GM21737 (cell line): ENCODE results near the gene PYGB.

Experiments used
- ATAC-seq: cut with Tn5 transposase; IDR thresholded peaks from one replicate; pipeline ENCODE4 v1.9.1; 2021; ENCODE audit warnings: mild to moderate bottlenecking, moderate library complexity; ENCODE audit not compliant: unreplicated experiment

The PYGB gene

DNA sequence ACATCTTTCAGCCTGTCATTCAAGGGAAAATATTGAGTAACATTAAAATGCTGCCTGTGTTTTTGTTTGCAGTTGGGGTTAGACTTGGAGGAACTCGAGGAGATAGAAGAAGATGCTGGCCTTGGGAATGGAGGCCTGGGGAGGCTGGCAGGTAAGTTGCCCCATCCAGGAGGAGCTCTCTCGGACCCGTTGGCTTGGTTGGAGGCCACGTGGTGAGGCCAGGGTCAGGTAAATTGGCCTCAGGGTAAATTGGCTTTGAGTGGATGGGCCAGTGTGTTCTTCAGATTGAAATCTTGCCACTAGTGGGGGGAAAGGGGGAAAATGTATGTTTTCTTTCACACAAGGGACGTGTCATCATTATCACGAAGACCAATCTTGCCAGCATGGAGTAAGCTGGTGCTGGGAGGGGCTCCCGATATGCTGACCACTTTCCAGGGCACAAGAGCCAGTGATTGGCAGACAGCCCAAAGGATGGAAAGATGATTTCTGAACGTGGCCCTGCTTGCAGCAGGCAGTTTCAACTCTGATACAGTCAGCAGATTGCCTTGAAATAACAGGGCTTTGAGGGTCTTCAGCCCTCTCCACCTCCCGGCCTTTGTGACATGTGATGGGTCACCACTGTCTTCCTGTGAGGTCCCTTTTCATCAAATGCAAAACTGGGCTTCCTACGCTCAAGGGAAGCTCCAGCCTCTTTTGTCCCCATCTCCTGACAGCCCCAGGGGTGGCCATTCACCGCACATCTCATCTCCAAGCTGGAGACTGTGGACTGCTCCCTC lies 21.4 kb downstream of the PYGB start:
- ATAC-seq: no peak

DNA sequence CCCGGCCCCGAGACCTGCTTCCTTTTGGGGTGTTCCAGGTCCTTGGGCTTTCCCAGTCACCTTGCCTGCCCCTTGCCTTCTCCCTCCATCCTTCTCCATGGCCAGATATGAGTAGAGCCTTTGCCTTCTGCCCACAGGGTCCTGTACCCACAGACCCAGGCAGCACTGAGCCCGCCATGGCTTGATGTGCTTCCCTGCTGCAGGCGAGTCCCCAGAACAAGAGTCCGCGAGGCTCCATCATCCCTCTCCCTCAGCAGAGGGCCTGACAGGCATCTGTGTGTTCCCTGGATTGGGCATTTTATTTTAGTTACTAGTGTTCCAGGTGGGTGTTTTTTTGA lies 21.9 kb downstream of the PYGB start:
- ATAC-seq: no peak

DNA sequence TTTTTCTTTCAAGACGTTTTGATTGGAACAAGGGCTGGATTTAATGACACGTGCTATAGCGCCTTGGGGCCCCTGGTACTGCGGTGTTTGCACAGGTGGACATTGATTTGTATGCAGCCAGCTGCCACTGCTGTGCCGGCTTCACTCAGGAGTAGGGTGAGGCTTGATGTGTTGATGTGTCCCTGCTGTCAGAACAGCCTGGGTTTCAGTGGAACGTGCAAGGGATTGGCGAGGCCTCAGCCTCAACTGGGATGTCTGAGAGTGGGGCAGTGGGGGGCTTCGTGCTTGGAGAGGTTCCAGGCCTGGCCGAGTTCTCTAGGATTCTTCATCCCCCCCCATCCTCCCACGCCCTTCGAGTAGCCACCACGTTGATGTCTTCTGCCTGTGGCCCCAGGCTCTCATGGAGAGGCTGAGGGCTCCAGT lies 23.0 kb downstream of the PYGB start:
- ATAC-seq: no peak

DNA sequence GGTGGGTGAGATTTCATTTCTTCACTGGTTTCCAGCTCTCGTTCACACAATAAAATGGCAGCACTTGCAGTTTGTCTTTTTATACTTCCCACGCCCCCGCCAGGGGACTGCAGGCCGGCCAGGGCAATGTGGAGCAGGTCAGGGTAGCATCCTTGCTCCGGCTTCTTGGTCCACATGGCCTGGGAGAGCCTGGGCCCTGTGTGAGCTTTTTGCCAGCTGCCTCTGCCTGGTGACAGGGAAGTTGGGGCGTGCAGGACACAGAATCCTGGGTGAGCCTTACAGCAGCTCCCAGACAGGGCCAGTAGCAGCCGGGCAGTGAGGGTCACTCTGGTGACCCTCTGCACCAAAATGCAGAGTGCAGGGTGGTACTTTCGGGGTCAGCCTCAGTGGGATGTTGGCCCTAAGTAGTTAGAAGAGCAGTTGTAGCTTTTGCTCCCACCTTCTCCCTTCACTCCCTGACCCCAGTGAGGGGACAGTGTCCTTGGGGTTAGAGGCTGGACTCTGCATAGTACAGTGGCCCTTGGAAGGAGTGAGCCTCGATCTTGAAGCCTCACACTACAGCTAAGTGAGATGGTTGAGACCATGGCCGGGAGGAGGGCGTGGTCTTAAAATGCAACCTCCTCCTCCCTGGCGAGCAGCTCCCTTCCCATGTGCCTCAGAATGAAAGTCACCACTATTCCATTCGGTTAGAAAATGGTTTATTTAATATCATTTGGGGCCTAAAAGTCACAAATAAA lies 23.8 kb downstream of the PYGB start:
- no peak for ATAC-seq

GRCh38 chr20:25272223-25273000 lies 24.5 kb downstream of the PYGB start:
- ATAC-seq: no peak

DNA sequence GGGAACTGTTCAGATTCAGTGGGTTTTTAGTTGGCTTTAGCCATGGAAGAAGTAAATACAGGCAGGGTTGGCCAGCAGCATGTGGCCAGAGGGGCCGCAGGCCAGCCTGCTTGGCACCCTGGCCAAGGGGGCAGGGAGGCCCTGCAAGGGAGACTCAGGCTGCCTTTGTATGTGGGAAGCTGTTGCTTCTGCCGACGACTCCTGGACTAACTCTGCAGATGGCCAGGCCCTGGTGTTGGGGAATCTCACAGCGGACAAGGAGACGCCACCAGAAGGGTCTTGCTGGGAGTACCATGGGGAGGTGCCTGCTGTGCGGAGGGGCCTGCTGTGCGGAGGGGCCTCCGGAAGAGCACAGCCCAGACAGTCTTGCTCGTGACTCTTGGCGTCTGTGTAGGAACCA lies 25.2 kb downstream of the PYGB start:
- ATAC-seq: no peak

DNA sequence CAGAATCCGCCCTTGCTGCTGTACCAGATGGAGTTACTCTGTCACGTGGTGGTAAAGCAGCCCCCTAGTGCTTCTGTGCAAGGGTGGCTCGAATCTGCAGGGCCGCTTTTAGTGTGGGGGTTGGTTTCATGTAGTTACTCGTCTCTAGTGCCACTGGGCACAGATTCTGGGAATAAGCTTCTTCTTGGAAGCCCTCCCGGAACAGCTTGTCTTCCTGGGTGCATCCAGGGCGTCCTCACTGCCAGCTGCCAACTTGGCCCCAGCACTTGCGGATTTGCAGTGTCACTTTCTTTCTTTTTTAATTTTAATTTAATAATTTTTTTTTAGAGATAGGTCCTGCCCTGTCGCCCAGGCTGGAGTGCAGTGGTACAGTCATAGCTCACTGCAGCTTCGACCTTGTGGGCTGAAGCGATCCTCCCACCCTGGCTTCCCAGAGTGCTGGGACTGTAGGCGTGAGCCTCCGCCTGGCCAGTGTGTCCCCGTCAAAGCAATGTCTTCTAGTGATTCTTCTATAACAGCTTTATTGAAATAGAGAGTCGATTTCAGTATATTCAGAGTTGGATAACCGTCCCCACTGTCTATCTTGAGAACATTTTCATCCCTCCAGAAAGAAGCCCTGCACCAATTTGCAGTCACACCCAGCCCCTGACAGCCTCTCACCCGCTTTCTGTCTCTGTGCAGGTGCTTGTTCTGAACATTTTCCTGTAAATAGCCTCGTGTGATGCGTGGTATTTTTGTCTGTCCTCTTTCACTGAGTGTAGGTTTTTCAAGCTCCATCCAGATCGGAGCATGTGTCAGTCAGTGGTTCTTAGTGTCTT lies 25.9 kb downstream of the PYGB start:
- ATAC-seq: no peak

DNA sequence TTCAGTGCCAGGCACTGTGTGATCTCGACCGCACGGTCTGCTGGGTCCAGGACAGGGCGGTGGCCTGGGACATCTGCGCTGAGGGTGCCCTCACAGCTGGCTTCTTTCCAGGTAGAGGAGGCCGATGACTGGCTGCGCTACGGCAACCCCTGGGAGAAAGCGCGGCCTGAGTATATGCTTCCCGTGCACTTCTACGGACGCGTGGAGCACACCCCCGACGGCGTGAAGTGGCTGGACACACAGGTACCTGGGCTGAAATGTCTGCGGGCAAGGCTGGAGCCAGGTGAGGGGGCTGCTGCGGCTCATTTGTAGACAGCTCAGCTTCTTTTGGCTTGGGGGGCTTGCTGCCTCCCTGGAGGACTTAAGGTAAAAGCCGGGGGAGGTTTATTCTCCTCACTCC lies 26.6 kb downstream of the PYGB start:
- no peak for ATAC-seq

- no peak for ATAC-seq
Measured at GRCh38 chr20:25274891-25275812, 27.3 kb downstream of the PYGB start.

DNA sequence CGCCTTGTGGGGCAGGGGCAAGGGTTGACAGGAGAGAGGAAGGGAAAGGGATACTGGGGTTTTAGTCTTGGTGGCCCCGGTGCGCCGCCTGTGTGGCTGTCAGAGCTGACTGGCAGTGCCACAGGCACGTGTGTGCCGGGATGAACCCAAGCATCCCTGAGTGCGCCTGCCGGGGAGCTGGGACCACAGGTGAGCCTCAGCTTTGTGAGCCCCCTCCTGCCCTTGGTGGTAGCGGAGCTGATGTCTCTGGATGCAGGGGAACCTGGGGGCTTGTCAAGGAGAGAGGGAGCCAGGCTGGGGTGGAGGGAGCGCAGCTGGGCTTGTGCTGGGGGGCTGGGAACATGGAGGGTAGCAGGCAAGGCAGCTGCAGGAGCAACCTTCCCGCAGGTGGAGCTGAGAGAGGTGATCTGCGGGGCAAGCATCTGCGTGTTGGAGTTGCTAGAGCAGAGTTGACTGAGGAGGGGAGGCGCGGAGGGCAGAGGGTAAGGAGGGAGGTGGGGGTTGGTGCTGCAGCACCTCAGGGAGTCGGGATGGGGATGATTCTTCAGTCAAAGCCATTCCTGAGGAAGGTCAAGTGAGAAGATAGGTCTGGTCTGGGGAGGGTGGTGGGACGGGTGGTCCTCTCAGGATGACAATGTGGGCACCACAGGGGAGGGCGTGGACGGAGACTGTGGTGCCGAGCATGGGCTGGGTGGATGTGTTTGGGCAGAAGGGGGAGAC lies 28.1 kb downstream of the PYGB start:
- no peak for ATAC-seq

DNA sequence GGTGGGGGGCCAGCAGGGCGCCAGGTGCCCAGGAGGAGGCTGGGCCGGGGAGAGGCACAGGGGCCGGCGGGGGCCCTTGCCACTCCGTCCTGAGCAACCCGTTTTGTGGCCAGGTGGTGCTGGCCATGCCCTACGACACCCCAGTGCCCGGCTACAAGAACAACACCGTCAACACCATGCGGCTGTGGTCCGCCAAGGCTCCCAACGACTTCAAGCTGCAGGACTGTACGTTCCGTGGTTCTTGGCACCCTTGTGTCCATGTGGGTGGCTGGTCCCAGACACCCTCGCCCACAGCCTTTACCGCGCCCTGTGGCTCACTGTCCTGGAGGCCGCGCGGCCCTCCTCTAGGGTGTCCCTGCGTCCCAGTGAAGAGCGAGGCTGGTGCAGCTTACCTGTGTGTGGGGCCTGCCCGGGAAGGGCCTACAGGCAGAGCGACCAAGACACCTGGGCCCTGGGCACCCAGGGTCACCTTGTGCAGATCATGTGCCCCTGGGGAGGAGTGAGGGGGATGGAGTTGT lies 28.7 kb downstream of the PYGB start:
- no peak for ATAC-seq

- no peak for ATAC-seq
Measured at GRCh38 chr20:25277051-25277801, 29.3 kb downstream of the PYGB start.

- no peak for ATAC-seq
Measured at GRCh38 chr20:25277941-25278521, 30.1 kb downstream of the PYGB start.

DNA sequence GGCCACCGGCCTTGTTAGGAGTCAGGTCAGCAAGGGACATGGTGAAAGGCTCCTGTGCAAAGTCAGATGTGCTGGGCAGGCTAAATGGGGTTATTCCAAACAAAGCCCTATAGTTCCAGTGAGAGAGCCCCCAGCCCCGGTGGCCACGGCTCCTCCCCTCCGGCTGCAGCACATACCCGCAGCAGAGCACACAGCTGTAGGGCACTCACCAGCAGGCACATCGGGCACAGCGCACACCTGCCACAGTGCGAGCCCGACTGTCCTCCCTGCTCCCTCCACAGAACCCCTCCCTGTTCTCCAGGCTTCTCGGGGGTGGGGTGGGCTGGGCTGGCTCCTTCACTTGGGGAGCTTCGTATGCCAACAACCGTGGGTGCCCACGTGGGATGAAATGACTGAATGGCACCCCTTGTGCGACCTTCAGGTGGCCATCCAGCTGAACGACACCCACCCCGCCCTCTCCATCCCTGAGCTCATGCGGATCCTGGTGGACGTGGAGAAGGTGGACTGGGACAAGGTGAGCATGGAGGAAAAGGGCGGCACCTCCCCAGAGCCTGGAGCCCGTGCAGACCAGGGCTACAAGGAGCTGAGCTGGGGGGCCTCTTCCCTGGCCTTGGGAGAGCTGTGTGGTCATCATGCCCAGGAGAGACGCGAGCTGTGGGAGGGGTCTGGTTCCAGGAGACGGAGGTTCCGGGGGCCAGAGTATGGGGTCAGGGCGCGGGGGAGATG lies 30.9 kb downstream of the PYGB start:
- no peak for ATAC-seq

GRCh38 chr20:25279403-25279802 lies 31.5 kb downstream of the PYGB start:
- ATAC-seq: no peak

DNA sequence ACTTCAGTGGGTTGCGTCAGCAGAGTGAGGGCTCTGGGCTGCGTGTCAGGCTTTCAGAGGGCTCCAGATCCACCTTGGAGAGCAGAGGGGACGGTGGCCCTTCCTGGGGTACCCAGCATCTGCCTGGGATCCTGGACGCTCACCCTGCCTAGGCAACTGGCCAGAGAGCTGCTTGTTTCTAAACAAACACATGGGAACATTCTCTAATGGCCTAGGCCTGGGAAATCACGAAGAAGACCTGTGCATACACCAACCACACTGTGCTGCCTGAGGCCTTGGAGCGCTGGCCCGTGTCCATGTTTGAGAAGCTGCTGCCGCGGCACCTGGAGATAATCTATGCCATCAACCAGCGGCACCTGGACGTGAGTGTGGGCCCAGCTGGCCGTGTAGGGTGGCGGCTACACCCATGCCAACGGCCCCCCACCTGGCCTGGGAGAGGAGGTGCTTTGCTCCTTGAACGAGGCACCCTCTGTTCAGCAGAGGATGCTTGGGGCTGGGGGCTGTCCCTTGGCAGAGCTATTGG lies 32.2 kb downstream of the PYGB start:
- ATAC-seq: no peak
